GM12874 (cell line): ENCODE results near the gene BMPER.

ENCODE experiments used
- CTCF ChIP-seq: IDR thresholded peaks from 2 replicates; pipeline ENCODE4 v1.5.1; 2011; ENCODE audit warnings: low read depth, mild to moderate bottlenecking, control low read depth, low read length, moderate library complexity; ENCODE audit not compliant: insufficient read depth

The BMPER gene

DNA sequence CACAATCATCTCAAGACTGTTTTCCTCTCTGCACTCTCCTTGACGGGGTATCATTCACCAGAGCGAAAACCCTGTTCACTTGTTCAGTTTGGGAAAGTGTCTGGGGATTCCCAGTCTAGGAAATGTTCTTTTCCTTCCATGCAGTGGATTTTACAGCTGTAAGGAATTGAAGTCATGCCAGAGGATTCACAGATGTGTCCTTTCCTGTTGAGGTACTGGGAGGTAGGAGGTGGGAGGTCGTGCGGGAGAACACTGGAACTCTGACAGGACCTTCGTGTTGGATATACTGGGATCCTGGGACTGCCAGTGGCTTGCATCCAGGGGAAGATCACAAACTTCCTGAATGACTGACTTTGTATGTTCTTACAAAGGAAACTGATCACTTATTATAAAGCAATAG is 185.5 kb downstream of the BMPER start:
- no peak for TF ChIP-seq CTCF

- peak; percentile 45; the same call in 1 of the 2 replicates for TF ChIP-seq CTCF
Observed at GRCh38 chr7:34091321-34091917, 186.1 kb downstream of the BMPER start.

GRCh38 chr7:34093276-34093675 is 187.9 kb downstream of the BMPER start:
- no peak for TF ChIP-seq CTCF

GRCh38 chr7:34096198-34096651 is 190.9 kb downstream of the BMPER start:
- no peak for TF ChIP-seq CTCF

GRCh38 chr7:34096777-34097176 is 191.4 kb downstream of the BMPER start:
- no peak for TF ChIP-seq CTCF

- no peak for TF ChIP-seq CTCF
Observed at GRCh38 chr7:34100661-34101060, 195.3 kb downstream of the BMPER start.

GRCh38 chr7:34104115-34104514 is 198.8 kb downstream of the BMPER start:
- TF ChIP-seq CTCF = no peak
